Lower leg skin (tissue), 4 donors: ENCODE measurements around the gene KRTAP5-10. TPM values are rescaled to one million over a fixed set of nuclear protein-coding genes. Genes with fewer than 3 reads are reported as not detected.
A peak's percentile ranks its signal among the peaks of the same experiment; 100 is the strongest.
"Not testable (repeated sequence)": the region's sequence is repeated elsewhere in the genome, so short reads cannot be mapped to it uniquely, and the experiment has no call there.

Experiments used
- DNase-seq, 2 donors: peaks; one replicate each; pipeline ENCODE4 v3.0.0-alpha.2; 2019; ENCODE audit warnings: low spot score in 2 of 2
- H3K4me3 ChIP-seq: fragments of 200-600 bp; sonication (generic); 2 replicates; pipeline ENCODE4 v1.5.1; 2017; ENCODE audit warnings: mild to moderate bottlenecking, low read depth; ENCODE audit not compliant: poor library complexity, severe bottlenecking
- POLR2A ChIP-seq, 2 donors: fragments of 450-650 bp; IDR thresholded peaks; one replicate each; pipeline ENCODE4 v1.6.1; 2016 to 2017; ENCODE audit warnings: antibody characterized with exemption in 2 of 2, mild to moderate bottlenecking in 1 of 2, moderate library complexity in 1 of 2
- WGBS, 2 donors: methylation state at CpG; one replicate each; pipeline ENCODE4 v1.1.5; 2018; 5-methylcytosine and 5-hydroxymethylcytosine counted together
- intact Hi-C: fragments of 100-400 bp; cut with DNase I; formaldehyde crosslinking; loops from one replicate; pipeline ENCODE4 v1.15.0; 2023; ENCODE audit warnings: low total_unique reads
- total RNA-seq, 4 donors: library from RNA; depleted of rRNA; stranded (reverse); fragments of >200 nt; gene quantifications; one replicate each; pipeline ENCODE4 v1.1.0, GENCODE V29; 2016
- TF ChIP-seq, protein P1 (sequence below), 3 donors: fragments of 450-650 bp; IDR thresholded peaks; one replicate each; pipeline ENCODE4 v1.5.1; 2016; ENCODE audit warnings: antibody characterized with exemption in 3 of 3, mild to moderate bottlenecking in 3 of 3, moderate library complexity in 2 of 3

Gene KRTAP5-10
- total RNA-seq, 4 donors from 2014 or later, result 9.0 TPM; not detected in 3

DNA sequence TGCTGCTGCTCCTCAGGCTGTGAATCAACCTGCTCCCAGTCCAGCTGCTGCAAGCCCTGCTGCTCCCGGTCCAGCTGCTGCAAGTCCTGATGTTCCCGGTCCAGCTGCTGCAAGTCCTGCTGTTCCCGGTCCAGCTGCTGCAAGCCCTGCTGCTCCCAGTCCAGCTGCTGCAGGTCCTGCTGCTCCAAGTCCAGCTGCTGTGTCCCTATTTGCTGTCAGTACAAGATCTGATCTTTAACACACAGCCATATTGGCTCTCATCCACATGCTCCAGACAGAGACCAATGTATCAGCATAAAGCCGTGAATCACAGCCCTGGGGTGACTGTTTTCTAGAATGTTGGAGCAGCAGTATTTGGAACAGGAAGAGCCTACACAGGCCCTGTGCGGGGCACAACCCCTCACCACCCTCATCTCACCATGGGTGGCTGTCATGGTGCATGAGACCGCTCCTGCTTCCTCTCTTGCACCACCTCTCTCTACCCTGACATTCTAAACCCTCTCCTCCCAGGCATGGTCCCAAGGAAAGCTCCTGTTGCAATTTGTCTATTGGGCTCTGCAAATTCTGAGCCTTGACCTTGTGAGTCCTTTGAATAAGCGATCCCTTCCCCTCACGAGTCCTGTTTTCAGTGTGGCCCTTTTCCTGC, 3.5 kb downstream of the KRTAP5-10 start:
- H3K4me3 ChIP-seq, result no peak overlapping the region
- intact Hi-C loops, result no loop called here
- TF ChIP-seq, protein P1, sequence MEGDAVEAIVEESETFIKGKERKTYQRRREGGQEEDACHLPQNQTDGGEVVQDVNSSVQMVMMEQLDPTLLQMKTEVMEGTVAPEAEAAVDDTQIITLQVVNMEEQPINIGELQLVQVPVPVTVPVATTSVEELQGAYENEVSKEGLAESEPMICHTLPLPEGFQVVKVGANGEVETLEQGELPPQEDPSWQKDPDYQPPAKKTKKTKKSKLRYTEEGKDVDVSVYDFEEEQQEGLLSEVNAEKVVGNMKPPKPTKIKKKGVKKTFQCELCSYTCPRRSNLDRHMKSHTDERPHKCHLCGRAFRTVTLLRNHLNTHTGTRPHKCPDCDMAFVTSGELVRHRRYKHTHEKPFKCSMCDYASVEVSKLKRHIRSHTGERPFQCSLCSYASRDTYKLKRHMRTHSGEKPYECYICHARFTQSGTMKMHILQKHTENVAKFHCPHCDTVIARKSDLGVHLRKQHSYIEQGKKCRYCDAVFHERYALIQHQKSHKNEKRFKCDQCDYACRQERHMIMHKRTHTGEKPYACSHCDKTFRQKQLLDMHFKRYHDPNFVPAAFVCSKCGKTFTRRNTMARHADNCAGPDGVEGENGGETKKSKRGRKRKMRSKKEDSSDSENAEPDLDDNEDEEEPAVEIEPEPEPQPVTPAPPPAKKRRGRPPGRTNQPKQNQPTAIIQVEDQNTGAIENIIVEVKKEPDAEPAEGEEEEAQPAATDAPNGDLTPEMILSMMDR (IDR thresholded peaks at IDR 0.05), result no peak
- no peak for TF ChIP-seq POLR2A (IDR thresholded peaks at IDR 0.05)
- DNase-seq, result no peak
- WGBS, 2 donors, result 35 to 43% methylated on average over 8 of the region's 8 CpGs

DNA sequence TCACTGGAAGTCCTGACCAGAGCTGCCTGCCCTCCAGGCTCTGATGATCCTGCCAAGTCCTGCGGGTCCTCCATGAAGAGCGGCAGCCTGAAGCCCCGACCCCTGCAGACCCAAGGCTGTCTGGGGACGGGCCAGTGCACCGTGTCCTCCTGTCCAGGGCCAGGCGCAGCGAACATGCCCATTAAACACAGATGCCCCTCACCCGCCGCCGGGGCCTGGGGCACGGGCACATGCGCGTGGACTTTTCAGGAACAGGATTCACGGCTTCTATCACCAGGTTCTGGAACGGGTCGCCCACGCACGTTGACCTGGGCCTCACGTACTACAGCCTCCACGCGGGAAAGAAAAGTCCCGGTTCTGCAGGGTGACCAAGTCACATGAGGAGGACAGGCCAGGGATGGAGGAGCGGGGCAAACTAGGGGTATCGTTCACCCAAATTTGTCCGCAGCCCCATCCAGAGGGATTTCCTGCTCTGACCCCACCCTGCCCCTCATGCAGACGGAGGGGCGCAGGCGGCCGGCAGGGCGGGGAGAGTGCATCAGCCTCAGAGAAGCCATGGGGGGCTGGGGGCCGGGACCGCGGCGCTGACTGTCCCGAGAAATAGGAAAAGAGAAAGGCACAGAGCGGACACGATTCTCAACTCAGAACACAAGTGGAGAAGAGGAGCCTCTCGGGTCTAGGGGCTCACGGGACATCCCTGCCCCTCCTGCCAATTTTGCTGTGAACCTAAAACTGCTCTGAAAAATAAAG, 5.9 kb downstream of the KRTAP5-10 start:
- DNase-seq, result peak in 1 of 2 donors; percentile 49
- intact Hi-C loops, H3K4me3 ChIP-seq: not testable (repeated sequence)
- 74 to 82% methylated on average over 14 to 37 of the region's 39 CpGs for WGBS, 2 donors

DNA sequence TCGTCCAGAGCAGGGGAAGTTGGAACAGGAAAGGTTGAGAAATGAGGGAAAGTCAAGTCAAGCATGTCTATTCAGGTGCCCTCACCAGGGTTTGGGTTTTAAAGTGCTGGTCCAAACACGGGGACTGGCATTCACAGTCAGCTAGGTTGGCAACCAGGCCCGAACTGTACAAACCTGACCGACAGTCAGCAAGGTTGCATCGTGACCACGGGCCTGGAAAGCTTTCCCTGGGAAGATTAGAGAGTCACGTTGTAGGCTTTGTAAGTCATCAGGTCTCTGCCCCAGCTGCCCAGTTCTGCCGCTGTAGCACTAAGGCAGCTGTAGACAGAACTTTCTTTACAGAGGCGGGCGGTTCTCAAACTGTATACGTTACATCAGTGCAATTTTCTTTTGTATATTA, 7.4 kb downstream of the KRTAP5-10 start:
- WGBS, 2 donors, result 72 to 80% methylated on average over 5 to 11 of the region's 11 CpGs
- no peak for DNase-seq
- intact Hi-C loops, result no loop called here
- TF ChIP-seq, protein P1 (IDR thresholded peaks at IDR 0.05), result no peak
- TF ChIP-seq POLR2A (IDR thresholded peaks at IDR 0.05), result no peak
- no peak overlapping the region for H3K4me3 ChIP-seq

DNA sequence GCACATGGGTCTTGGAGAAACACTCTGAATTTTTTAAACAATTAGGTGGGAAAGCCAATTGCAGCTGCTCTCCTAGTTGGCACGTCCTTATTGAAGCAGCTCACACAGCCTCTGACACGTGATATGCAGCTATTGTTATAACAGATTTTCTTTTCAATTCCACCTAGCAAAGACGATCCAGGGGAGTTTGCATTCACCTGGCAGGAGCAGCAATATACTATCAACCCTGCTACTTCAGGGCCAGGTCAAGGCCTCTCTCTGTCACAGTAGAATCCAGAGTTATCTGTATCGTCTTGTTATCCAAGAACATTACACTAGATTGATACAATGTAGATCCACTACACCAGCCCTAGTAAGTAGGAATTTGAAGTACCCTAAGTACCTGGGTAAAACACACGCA, 9.1 kb downstream of the KRTAP5-10 start:
- no peak for DNase-seq
- 88% methylated on average over 5 of the region's 5 CpGs for WGBS, 2 donors
- no peak for TF ChIP-seq POLR2A (IDR thresholded peaks at IDR 0.05)
- TF ChIP-seq, protein P1 (IDR thresholded peaks at IDR 0.05), result no peak
- no peak overlapping the region for H3K4me3 ChIP-seq
- intact Hi-C loops, result no loop called here

DNA sequence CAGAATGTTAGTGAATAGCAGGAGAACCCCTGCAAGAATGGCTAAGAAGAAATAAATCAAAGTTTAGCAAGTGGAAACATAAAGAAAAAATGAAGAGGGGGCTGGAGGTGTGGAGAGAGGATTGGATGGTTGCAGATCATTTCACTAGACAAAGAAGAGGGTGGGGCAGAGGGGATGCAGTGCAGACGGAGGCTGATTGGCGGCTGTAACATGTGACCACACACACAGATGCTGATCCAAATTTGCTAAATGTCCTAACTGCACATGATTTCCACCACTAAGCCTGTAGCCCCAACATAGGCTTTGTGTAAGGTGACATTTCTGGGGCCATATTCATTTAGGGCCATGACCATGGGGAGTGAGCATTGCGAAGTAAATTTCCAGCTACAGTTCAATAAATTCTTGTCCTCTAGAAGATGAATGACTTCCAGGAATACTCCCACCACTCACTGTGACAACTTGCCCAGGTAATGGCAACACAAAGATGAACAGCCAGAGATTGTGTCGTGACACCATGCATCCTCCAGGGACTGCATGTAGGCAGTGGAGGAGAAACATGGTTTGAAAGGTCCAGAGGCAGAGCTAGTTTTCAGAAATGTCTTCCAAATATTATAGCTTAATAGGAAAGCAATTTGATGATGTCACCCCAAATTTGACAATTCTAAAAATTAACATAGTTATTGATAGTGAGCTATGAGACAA, 10.5 kb downstream of the KRTAP5-10 start:
- no peak for DNase-seq
- no peak for TF ChIP-seq POLR2A (IDR thresholded peaks at IDR 0.05)
- TF ChIP-seq, protein P1 (IDR thresholded peaks at IDR 0.05), result no peak
- intact Hi-C loops, result no loop called here
- no peak overlapping the region for H3K4me3 ChIP-seq
- 80 to 87% methylated on average over 4 of the region's 4 CpGs for WGBS, 2 donors

DNA sequence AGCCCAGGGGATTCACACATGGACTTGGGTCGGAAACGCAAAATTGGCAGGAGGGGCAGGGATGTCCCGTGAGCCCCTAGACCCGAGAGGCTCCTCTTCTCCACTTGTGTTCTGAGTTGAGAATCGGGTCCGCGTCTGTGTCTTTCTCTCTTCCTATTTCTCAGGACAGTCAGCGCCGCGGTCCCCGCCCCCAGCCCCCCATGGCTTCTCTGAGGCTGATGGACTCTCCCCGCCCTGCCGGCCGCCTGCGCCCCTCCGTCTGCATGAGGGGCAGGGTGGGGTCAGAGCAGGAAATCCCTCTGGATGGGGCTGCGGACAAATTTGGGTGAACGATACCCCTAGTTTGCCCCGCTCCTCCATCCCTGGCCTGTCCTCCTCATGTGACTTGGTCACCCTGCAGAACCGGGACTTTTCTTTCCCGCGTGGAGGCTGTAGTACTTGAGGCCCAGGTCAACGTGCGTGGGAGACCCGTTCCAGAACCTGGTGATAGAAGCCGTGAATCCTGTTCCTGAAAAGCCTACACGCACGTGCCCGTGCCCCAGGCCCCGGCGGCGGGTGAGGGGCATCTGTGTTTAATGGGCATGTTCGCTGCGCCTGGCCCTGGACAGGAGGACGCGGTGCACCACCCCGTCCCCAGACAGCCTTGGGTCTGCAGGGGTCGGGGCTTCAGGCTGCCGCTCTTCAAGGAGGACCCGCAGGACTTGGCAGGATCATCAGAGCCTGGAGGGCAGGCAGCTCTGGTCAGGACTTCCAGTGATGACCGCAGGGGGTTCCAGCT, 11.5 kb downstream of the KRTAP5-10 start:
- 88 to 91% methylated on average over 27 to 30 of the region's 41 CpGs for WGBS, 2 donors
- H3K4me3 ChIP-seq, DNase-seq, intact Hi-C loops: not testable (repeated sequence)
